ENCODE results near the gene RELL2. TPM values are rescaled to one million over a fixed set of nuclear protein-coding genes. Genes with fewer than 3 reads are reported as not detected.

The RELL2 gene
- total RNA-seq, 2 donors from 2014 or later: 3.9 to 7.2 TPM

DNA sequence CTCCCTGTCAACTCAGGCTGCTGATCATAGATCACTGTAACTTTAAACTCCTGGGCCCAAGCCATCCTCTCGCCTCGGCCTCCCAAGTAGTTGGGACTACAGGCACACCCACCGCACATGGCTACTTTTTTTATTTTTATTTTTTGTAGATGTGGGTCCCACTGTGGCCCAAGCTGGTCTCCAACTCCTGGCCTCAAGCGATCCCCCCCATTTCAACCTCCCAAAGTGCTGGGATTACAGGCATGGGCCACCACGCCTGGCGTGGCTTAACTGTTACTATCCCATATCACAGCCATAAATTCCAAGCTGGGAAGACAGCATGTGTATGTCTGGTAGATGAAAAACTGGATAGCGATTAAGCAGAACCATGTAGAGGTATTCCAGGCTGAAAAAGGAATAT, 1.2 kb upstream of the RELL2 start:
- TF ChIP-seq, protein P1, sequence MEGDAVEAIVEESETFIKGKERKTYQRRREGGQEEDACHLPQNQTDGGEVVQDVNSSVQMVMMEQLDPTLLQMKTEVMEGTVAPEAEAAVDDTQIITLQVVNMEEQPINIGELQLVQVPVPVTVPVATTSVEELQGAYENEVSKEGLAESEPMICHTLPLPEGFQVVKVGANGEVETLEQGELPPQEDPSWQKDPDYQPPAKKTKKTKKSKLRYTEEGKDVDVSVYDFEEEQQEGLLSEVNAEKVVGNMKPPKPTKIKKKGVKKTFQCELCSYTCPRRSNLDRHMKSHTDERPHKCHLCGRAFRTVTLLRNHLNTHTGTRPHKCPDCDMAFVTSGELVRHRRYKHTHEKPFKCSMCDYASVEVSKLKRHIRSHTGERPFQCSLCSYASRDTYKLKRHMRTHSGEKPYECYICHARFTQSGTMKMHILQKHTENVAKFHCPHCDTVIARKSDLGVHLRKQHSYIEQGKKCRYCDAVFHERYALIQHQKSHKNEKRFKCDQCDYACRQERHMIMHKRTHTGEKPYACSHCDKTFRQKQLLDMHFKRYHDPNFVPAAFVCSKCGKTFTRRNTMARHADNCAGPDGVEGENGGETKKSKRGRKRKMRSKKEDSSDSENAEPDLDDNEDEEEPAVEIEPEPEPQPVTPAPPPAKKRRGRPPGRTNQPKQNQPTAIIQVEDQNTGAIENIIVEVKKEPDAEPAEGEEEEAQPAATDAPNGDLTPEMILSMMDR (IDR thresholded peaks at IDR 0.05): no peak
- TF ChIP-seq POLR2AphosphoS5 (IDR thresholded peaks at IDR 0.05) (no peak), POLR2A (IDR thresholded peaks at IDR 0.05) (no peak)
- H3K4me1 ChIP-seq (replicated peaks): peaks cover 13% of the 10 kb centered on the region
- 43% methylated on average over 7 of the region's 7 CpGs for WGBS
- H3K27me3 ChIP-seq (replicated peaks; ENCODE audit: insufficient read depth): no peaks in the 10 kb centered on the region
- intact Hi-C loops (cut with DNase I): no loop called here
- no peaks in the 10 kb centered on the region for H3K9me3 ChIP-seq
- DNase-seq (ENCODE audit: low spot score): no peak
- peak overlapping the region; percentile 56 to 87 for H3K4me3 ChIP-seq
- no peak overlapping the region for H3K27ac ChIP-seq
- H3K36me3 ChIP-seq: no peaks in the 10 kb centered on the region

DNA sequence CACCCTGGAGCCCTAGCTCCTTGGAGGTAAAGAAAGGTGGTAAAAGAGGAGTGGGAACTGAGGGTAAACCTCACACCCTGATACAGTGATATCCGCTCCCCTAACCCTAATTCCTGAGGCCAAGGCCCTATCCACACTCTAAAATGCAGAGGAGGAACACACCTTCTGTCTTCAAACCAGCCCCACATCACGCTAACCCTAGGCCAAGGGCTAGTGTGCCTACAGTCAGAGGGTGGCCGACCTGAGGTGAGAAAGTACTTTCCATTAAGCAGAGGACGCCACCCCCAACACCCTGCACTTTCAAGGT, 738 bp upstream of the RELL2 start:
- H3K27ac ChIP-seq: peak overlapping the region; percentile 80 to 81

DNA sequence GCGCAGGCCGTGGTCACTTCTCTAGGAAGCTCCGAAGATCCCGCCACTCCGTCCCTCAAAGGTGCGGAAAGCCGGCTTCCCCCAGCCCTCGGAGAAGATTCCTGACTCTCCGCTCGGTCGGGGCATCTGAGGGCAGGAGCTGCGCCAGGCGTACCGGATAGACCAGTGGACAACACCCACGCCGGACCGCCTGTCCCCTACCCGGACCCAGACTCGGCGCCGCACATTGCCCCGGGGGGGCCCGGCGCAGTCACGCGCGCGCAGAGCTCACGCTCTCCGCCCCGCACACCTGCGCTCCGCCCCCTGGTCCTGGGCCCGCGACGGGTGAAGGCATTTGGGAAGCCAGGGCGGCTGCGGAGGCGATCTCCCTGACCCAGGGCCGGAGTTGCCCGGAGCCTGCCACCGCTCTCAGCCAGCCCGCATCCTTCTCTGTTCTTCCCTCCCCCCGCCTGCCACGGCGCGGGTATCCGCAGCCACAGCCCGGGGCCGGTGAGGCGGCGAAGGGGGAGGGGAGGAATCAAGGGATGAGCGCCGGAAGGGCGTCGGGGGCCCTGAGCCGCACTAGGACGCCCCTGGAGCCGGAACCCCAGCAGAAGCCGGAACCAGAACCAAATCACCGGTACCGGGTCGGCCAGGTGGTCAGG, 448 bp downstream of the RELL2 start:
- peak; percentile 10 for DNase-seq (ENCODE audit: low spot score)
- Histone ChIP-seq H3K36me3 (no peaks in the 10 kb centered on the region), H3K4me3 (peak overlapping the region; percentile 56 to 87), H3K27me3 (replicated peaks; ENCODE audit: insufficient read depth) (no peaks in the 10 kb centered on the region), H3K9me3 (no peaks in the 10 kb centered on the region), H3K4me1 (replicated peaks) (peaks cover 13% of the 10 kb centered on the region), H3K27ac (peak overlapping the region; percentile 80 to 81)
- TF ChIP-seq POLR2AphosphoS5 (IDR thresholded peaks at IDR 0.05) (no peak), POLR2A (IDR thresholded peaks at IDR 0.05) (no peak)
- TF ChIP-seq, protein P1 (IDR thresholded peaks at IDR 0.05): no peak
- WGBS: under 1% methylated on average over 46 of the region's 63 CpGs
- intact Hi-C loops (cut with DNase I): no loop called here

More for the DNA sequence above, 738 bp upstream of the RELL2 start:
- Histone ChIP-seq H3K4me1 (replicated peaks) (peaks cover 13% of the 10 kb centered on the region), H3K27me3 (replicated peaks; ENCODE audit: insufficient read depth) (no peaks in the 10 kb centered on the region), H3K4me3 (peak overlapping the region; percentile 56 to 87), H3K36me3 (no peaks in the 10 kb centered on the region), H3K9me3 (no peaks in the 10 kb centered on the region)
- intact Hi-C loops (cut with DNase I): no loop called here
- 4% methylated on average over 4 of the region's 4 CpGs for WGBS
- no peak for TF ChIP-seq POLR2A (IDR thresholded peaks at IDR 0.05)
- no peak for TF ChIP-seq POLR2AphosphoS5 (IDR thresholded peaks at IDR 0.05)
- TF ChIP-seq, protein P1 (IDR thresholded peaks at IDR 0.05): no peak
- DNase-seq (ENCODE audit: low spot score): no peak

DNA sequence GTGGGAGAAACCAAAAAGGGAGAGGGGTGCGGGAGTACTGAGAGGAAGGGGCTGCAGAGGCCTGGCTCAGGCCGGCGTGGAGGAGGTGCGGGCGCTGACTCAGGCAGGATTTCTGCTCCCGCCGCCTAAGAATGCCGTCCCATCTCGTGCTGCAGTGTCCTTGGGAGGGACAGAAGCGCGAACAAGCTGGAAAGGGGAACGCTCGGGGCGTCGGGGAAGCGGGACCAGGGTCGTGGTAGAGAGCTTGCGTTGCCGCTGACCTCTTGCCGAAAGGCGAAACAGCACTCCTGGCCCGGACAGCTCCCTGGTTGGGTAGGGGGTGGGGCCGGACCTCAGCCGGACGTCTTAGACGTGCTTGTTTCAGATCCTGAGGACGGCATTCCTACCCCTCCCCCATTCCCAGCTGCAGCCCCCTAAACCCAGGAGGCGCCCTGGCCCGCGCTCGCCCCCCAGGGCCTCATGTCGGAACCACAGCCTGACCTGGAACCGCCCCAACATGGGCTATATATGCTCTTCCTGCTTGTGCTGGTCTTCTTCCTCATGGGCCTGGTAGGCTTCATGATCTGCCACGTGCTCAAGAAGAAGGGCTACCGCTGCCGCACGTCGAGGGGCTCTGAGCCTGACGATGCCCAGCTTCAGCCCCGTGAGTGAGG, 1.1 kb downstream of the RELL2 start:
- H3K27ac ChIP-seq: no peak overlapping the region
- H3K4me1 ChIP-seq (replicated peaks): peaks cover 13% of the 10 kb centered on the region
- H3K9me3 ChIP-seq: no peaks in the 10 kb centered on the region
- H3K36me3 ChIP-seq: no peaks in the 10 kb centered on the region
- no peaks in the 10 kb centered on the region for H3K27me3 ChIP-seq (replicated peaks; ENCODE audit: insufficient read depth)
- intact Hi-C loops (cut with DNase I): no loop called here
- 8% methylated on average over 40 of the region's 40 CpGs for WGBS
- DNase-seq (ENCODE audit: low spot score): peak; percentile 25
- TF ChIP-seq POLR2AphosphoS5 (IDR thresholded peaks at IDR 0.05): no peak
- TF ChIP-seq, protein P1 (IDR thresholded peaks at IDR 0.05): peak in 1 of 4 experiments; percentile 26
- no peak for TF ChIP-seq POLR2A (IDR thresholded peaks at IDR 0.05)
- H3K4me3 ChIP-seq: peak overlapping the region; percentile 56 to 87

DNA sequence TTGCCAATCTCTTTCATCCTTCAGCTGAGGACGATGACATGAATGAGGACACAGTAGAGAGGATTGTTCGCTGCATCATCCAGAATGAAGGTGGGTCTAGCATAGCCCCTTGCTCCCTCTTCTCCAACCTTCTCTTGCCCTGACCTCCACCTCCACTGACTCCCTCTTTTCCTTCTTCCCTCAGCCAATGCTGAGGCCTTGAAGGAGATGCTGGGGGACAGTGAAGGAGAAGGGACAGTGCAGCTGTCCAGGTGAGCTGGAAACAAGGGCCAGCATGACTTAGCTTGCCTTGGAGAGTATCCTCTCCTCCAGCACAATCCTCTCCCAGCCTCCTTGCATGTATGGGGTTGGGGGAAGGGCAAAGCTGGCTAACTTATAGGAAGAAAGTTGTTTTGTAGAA, 2.0 kb downstream of the RELL2 start:
- DNase-seq (ENCODE audit: low spot score): no peak

More for the DNA sequence above, 2.0 kb downstream of the RELL2 start:
- WGBS: 94% methylated on average over 2 of the region's 2 CpGs
- Histone ChIP-seq H3K27me3 (replicated peaks; ENCODE audit: insufficient read depth) (no peaks in the 10 kb centered on the region), H3K9me3 (no peaks in the 10 kb centered on the region), H3K4me3 (no peak overlapping the region), H3K27ac (no peak overlapping the region), H3K4me1 (replicated peaks) (peaks cover 13% of the 10 kb centered on the region), H3K36me3 (no peaks in the 10 kb centered on the region)
- intact Hi-C loops (cut with DNase I): no loop called here
- no peak for TF ChIP-seq POLR2AphosphoS5 (IDR thresholded peaks at IDR 0.05)
- TF ChIP-seq, protein P1 (IDR thresholded peaks at IDR 0.05): no peak
- no peak for TF ChIP-seq POLR2A (IDR thresholded peaks at IDR 0.05)

Measured in prostate gland (tissue), 2 donors.